HEK293 (cell line): Measurements from ENCODE around the gene CAP1.

Source experiments
- CTCF ChIA-PET: fragments of 350-600 bp; formaldehyde crosslinking; extraction: SDS; loops from one replicate; lab custom pipeline; 2021; ENCODE audit warnings: antibody characterized with exemption; lab: Yijun Ruan, JAX
- POLR2A ChIA-PET: fragments of 300-600 bp; formaldehyde crosslinking; extraction: SDS; loops from one replicate; lab custom pipeline; 2020; ENCODE audit warnings: antibody characterized with exemption, inconsistent platforms; lab: Yijun Ruan, JAX
- H3K27ac ChIP-seq: fragments of 200-500 bp; sonication (Bioruptor generic); 2 replicates; pipeline ENCODE4 v1.5.1; 2014; ENCODE audit warnings: low read depth, low read length, control low read depth, inconsistent platforms; ENCODE audit errors: extremely low read depth
- H3K36me3 ChIP-seq, 2 experiments: fragments of 200-500 bp in 1 of 2; sonication (Bioruptor generic) in 1 of 2; 1 replicate in 1 of 2; 2 replicates in 1 of 2; pipeline ENCODE4 v1.5.1; 2014 to 2017; ENCODE audit warnings: inconsistent platforms in 2 of 2, low read length in 2 of 2; ENCODE audit not compliant: control insufficient read depth in 2 of 2, insufficient read depth in 1 of 2
- H3K4me1 ChIP-seq: fragments of 200-500 bp; sonication (Bioruptor generic); 2 replicates; pipeline ENCODE4 v1.5.1; 2014; ENCODE audit warnings: mild to moderate bottlenecking, low read length, inconsistent platforms; ENCODE audit not compliant: control insufficient read depth, insufficient read depth
- H3K4me3 ChIP-seq: 2 replicates; pipeline ENCODE4 v1.5.1; 2011; ENCODE audit warnings: low read depth, mild to moderate bottlenecking, control low read depth, low read length, moderate library complexity
- H3K9me3 ChIP-seq: fragments of 200-500 bp; sonication (Bioruptor generic); 2 replicates; pipeline ENCODE4 v1.5.1; 2014; ENCODE audit warnings: low read depth, low read length, inconsistent platforms; ENCODE audit not compliant: control insufficient read depth, insufficient read depth
- RBAK ChIP-seq: fragments of 450-650 bp; formaldehyde crosslinking; IDR thresholded peaks from 2 replicates; pipeline ENCODE4 v1.5.1; 2016; ENCODE audit warnings: missing biosample characterization, missing genetic modification characterization
- TRIM28 ChIP-seq: IDR thresholded peaks from 2 replicates; pipeline ENCODE4 v1.6.1; 2011; ENCODE audit warnings: low read length, control low read depth, borderline replicate concordance
- ZBTB17 ChIP-seq: fragments of 450-650 bp; formaldehyde crosslinking; IDR thresholded peaks from 2 replicates; pipeline ENCODE4 v1.5.1; 2016; ENCODE audit warnings: missing biosample characterization, missing genetic modification characterization
- ZFHX2 ChIP-seq: fragments of 450-650 bp; formaldehyde crosslinking; conservative IDR thresholded peaks from 2 replicates; pipeline ENCODE4 v1.5.1; 2016; ENCODE audit warnings: missing biosample characterization, missing genetic modification characterization
- ZNF18 ChIP-seq: fragments of 450-650 bp; formaldehyde crosslinking; IDR thresholded peaks from 2 replicates; pipeline ENCODE4 v1.5.1; 2016; ENCODE audit warnings: missing biosample characterization, missing genetic modification characterization
- ZNF211 ChIP-seq: fragments of 450-650 bp; formaldehyde crosslinking; IDR thresholded peaks from 2 replicates; pipeline ENCODE4 v1.5.1; 2016; ENCODE audit warnings: low read depth, missing biosample characterization, missing genetic modification characterization
- ZNF302 ChIP-seq: fragments of 450-650 bp; formaldehyde crosslinking; IDR thresholded peaks from 2 replicates; pipeline ENCODE4 v1.5.1; 2016; ENCODE audit warnings: missing biosample characterization, missing genetic modification characterization, low read depth
- ZNF341 ChIP-seq: fragments of 450-650 bp; formaldehyde crosslinking; IDR thresholded peaks from 2 replicates; pipeline ENCODE4; 2016; ENCODE audit warnings: low read depth, missing biosample characterization, missing genetic modification characterization
- ZNF354C ChIP-seq: fragments of 450-650 bp; formaldehyde crosslinking; IDR thresholded peaks from 2 replicates; pipeline ENCODE4 v1.5.1; 2016; ENCODE audit warnings: missing biosample characterization, missing genetic modification characterization, low read depth, borderline replicate concordance
- ZNF529 ChIP-seq: fragments of 450-650 bp; formaldehyde crosslinking; IDR thresholded peaks from 2 replicates; pipeline ENCODE4 v1.5.1; 2017; ENCODE audit warnings: missing genetic modification characterization, missing biosample characterization; ENCODE audit not compliant: insufficient replicate concordance
- ZNF580 ChIP-seq: fragments of 450-650 bp; formaldehyde crosslinking; IDR thresholded peaks from 2 replicates; pipeline ENCODE4 v1.5.1; 2016; ENCODE audit warnings: missing biosample characterization, missing genetic modification characterization
- ZNF585B ChIP-seq: fragments of 450-650 bp; formaldehyde crosslinking; IDR thresholded peaks from 2 replicates; pipeline ENCODE4 v1.5.1; 2016; ENCODE audit warnings: missing biosample characterization, missing genetic modification characterization
- ZNF777 ChIP-seq: fragments of 450-650 bp; formaldehyde crosslinking; IDR thresholded peaks from 2 replicates; pipeline ENCODE4 v1.5.1; 2017; ENCODE audit warnings: missing biosample characterization, missing genetic modification characterization, borderline replicate concordance
- TF ChIP-seq, protein P1 (sequence below): sonication (generic); formaldehyde crosslinking; IDR thresholded peaks from 2 replicates; pipeline ENCODE4 v1.8.1; 2022; ENCODE audit warnings: mild to moderate bottlenecking, moderate library complexity, missing genetic modification reagents
- TF ChIP-seq, protein P2 (sequence below): fragments of 450-650 bp; formaldehyde crosslinking; IDR thresholded peaks from 2 replicates; pipeline ENCODE4 v1.5.1; 2016; ENCODE audit warnings: missing biosample characterization, missing genetic modification characterization
- TF ChIP-seq, protein P3 (sequence below): fragments of 450-650 bp; formaldehyde crosslinking; IDR thresholded peaks from 2 replicates; pipeline ENCODE4 v1.5.1; 2016; ENCODE audit warnings: missing biosample characterization, missing genetic modification characterization

CAP1 gene

DNA sequence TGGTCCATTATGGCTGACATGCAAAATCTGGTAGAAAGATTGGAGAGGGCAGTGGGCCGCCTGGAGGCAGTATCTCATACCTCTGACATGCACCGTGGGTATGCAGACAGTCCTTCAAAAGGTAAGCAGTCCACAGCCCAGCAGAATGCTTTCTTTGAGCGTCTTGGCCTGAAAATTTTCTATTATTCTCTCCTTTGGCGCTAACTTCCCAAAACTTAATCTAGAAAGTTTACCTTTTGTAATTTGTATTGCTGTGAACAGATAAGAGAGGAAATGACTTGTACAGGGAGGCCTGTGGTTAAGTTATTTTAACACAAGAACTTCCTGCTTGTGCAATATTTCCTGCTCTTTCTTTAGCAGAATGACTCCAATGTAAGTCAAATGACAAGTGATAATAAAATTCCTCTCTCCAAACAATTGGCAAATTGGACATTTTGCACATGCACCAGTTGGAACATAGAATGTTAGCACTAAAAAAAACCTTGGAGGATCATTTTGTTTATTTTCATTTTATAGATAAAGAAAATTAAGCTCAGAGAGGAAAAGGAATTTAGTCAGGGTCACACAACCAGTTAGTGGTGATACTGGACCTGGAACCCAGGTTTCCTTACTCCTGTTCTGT, 18.9 kb downstream of the CAP1 start:
- Histone ChIP-seq H3K36me3 (peaks cover 36 to 72% of the 10 kb centered on the region in 2 experiments), H3K27ac (no peak overlapping the region), H3K4me1 (0 out of 2 replicates have a peak, but pooled peaks cover 11% of the 10 kb centered on the region), H3K4me3 (no peak overlapping the region)
- POLR2A ChIA-PET = no interaction called here
- CTCF ChIA-PET = interaction anchor here (1.1 kb wide), 1 partner anchor 279 kb away, joined by 3 read pairs; no protein-coding TSS in a partner anchor
- TF ChIP-seq ZNF354C (no peak), ZBTB17 (tag by site-specific recombination) (no peak), ZNF585B (tag by site-specific recombination) (no peak), RBAK (tag by site-specific recombination) (no peak), ZFHX2 (tag by site-specific recombination) (no peak), ZNF341 (tag by site-specific recombination) (no peak), ZNF302 (tag by site-specific recombination) (no peak), TRIM28 (no peak), ZNF580 (no peak), ZNF529 (tag by site-specific recombination) (no peak), ZNF18 (tag by site-specific recombination) (no peak)
- TF ChIP-seq, protein P1, sequence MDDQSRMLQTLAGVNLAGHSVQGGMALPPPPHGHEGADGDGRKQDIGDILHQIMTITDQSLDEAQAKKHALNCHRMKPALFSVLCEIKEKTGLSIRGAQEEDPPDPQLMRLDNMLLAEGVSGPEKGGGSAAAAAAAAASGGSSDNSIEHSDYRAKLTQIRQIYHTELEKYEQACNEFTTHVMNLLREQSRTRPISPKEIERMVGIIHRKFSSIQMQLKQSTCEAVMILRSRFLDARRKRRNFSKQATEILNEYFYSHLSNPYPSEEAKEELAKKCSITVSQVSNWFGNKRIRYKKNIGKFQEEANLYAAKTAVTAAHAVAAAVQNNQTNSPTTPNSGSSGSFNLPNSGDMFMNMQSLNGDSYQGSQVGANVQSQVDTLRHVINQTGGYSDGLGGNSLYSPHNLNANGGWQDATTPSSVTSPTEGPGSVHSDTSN (CRISPR knock-in tag) = no peak
- TF ChIP-seq, protein P2, sequence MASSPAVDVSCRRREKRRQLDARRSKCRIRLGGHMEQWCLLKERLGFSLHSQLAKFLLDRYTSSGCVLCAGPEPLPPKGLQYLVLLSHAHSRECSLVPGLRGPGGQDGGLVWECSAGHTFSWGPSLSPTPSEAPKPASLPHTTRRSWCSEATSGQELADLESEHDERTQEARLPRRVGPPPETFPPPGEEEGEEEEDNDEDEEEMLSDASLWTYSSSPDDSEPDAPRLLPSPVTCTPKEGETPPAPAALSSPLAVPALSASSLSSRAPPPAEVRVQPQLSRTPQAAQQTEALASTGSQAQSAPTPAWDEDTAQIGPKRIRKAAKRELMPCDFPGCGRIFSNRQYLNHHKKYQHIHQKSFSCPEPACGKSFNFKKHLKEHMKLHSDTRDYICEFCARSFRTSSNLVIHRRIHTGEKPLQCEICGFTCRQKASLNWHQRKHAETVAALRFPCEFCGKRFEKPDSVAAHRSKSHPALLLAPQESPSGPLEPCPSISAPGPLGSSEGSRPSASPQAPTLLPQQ (tag by site-specific recombination) = no peak
- TF ChIP-seq, all 188 proteins: peak for 0
- H3K9me3 ChIP-seq = no peaks in the 10 kb centered on the region

DNA sequence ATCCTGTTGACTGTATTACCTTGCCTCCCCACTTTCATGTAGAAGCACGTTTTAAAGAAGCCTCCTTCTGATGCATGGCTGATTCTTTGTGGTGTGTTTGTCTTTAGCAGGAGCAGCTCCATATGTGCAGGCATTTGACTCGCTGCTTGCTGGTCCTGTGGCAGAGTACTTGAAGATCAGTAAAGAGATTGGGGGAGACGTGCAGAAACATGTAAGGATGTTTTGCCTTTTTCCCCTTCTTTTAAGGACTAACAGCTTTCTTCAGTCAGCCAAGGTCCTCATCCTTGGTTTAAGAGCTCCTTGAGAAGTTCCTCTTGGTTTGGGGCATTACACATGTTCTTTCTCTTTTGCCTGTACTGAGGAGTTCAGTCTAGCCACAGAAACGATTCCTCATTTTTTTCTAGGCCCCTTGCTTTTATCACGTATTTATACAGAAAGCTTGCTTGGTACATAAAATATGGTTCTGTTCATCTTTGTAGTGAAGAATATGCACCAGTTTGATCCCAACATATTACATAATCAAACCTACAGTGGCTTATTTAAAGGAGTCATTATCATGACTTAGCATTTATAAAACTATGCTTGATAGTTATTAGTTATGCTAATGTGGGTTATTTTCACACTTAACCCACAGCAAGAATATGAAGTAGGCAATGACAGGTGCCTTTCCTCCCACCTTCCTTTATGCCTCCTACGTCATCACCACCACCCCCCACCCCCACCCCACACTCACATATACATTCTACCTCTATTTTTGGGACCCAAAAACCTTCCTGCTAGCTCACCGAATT, 19.6 kb downstream of the CAP1 start:
- no peak for TF ChIP-seq ZNF211
- TF ChIP-seq, protein P3, sequence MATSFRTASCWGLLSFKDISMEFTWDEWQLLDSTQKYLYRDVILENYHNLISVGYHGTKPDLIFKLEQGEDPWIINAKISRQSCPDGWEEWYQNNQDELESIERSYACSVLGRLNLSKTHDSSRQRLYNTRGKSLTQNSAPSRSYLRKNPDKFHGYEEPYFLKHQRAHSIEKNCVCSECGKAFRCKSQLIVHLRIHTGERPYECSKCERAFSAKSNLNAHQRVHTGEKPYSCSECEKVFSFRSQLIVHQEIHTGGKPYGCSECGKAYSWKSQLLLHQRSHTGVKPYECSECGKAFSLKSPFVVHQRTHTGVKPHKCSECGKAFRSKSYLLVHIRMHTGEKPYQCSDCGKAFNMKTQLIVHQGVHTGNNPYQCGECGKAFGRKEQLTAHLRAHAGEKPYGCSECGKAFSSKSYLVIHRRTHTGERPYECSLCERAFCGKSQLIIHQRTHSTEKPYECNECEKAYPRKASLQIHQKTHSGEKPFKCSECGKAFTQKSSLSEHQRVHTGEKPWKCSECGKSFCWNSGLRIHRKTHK (tag by site-specific recombination) = no peak
- no peak for TF ChIP-seq ZNF777 (tag by site-specific recombination)
- Histone ChIP-seq H3K9me3 (no peaks in the 10 kb centered on the region), H3K36me3 (peaks cover 43 to 75% of the 10 kb centered on the region in 2 experiments), H3K4me3 (no peak overlapping the region), H3K27ac (no peak overlapping the region), H3K4me1 (0 out of 2 replicates have a peak, but pooled peaks cover 11% of the 10 kb centered on the region)
- POLR2A ChIA-PET = interaction anchor here (1.3 kb wide), 1 partner anchor 31 kb away, joined by 3 read pairs; no protein-coding TSS in a partner anchor
- CTCF ChIA-PET = interaction anchor here (1.1 to 1.6 kb wide), 4 partner anchors 28 to 279 kb away, joined by 3 to 5 read pairs (median 3); no protein-coding TSS in a partner anchor
